Measurements from ENCODE around the gene RNF181.
"Not testable (repeated sequence)": the region's sequence is repeated elsewhere in the genome, so short reads cannot be mapped to it uniquely, and the experiment has no call there.

The RNF181 gene

GRCh38 chr2:85577386-85578242, 17.9 kb upstream of the RNF181 start, which contains the start of gene VAMP8:
VAMP8 (plus strand) TSS chr2:85577586; CDS start chr2:85577647, 61 bp downstream.
- DNase-seq (ENCODE audit: low read depth): no peak

- DNase-seq (ENCODE audit: low read depth): no peak
Observed at GRCh38 chr2:85578243-85579180, 17.0 kb upstream of the RNF181 start.

GRCh38 chr2:85579266-85579935, 16.1 kb upstream of the RNF181 start:
- no peak for DNase-seq (ENCODE audit: low read depth)

GRCh38 chr2:85580206-85580605, 15.3 kb upstream of the RNF181 start:
- no peak for DNase-seq (ENCODE audit: low read depth)

GRCh38 chr2:85582492-85582891, 13.1 kb upstream of the RNF181 start:
- no peak for DNase-seq (ENCODE audit: low read depth)

- DNase-seq (ENCODE audit: low read depth): no peak
Observed at GRCh38 chr2:85583667-85584353, 11.7 kb upstream of the RNF181 start.

- no peak for DNase-seq (ENCODE audit: low read depth)
Observed at GRCh38 chr2:85584354-85584856, 11.1 kb upstream of the RNF181 start, which contains the start of gene VAMP5. VAMP5 (plus strand) TSS chr2:85584431; CDS start chr2:85584491, 60 bp downstream.

GRCh38 chr2:85584857-85585780, 10.4 kb upstream of the RNF181 start:
- DNase-seq (ENCODE audit: low read depth): no peak

- DNase-seq (ENCODE audit: low read depth): no peak
Observed at GRCh38 chr2:85585781-85586105, 9.8 kb upstream of the RNF181 start.

GRCh38 chr2:85588236-85588635, 7.3 kb upstream of the RNF181 start:
- DNase-seq (ENCODE audit: low read depth): no peak

- DNase-seq (ENCODE audit: low read depth): no peak
Observed at GRCh38 chr2:85588645-85589044, 6.9 kb upstream of the RNF181 start.

- DNase-seq (ENCODE audit: low read depth): no peak
Observed at GRCh38 chr2:85589181-85589580, 6.4 kb upstream of the RNF181 start.

GRCh38 chr2:85589982-85590791, 5.4 kb upstream of the RNF181 start:
- no peak for DNase-seq (ENCODE audit: low read depth)

GRCh38 chr2:85590950-85591349, 4.6 kb upstream of the RNF181 start:
- DNase-seq (ENCODE audit: low read depth): no peak

GRCh38 chr2:85591563-85591962, 4.0 kb upstream of the RNF181 start:
- no peak for DNase-seq (ENCODE audit: low read depth)

- not testable (repeated sequence) for DNase-seq (ENCODE audit: low read depth)
Observed at GRCh38 chr2:85592299-85592698, 3.2 kb upstream of the RNF181 start.

- no peak for DNase-seq (ENCODE audit: low read depth)
Observed at GRCh38 chr2:85593023-85593422, 2.5 kb upstream of the RNF181 start.

- DNase-seq (ENCODE audit: low read depth): no peak
Observed at GRCh38 chr2:85594715-85595300, 737 bp upstream of the RNF181 start.

GRCh38 chr2:85596026-85596333, 435 bp downstream of the RNF181 start:
- no peak for DNase-seq (ENCODE audit: low read depth)

Measured in fibroblast of the conjunctiva (primary cell).